Sigmoid colon (tissue), 4 donors: ENCODE data around the gene ZNF467.

ENCODE experiments used
- CTCF ChIP-seq, 4 experiments: fragments of 450-650 bp in 3 of 4; fragments of 200-600 bp in 1 of 4; IDR thresholded peaks; one replicate each; pipeline ENCODE4 v1.5.1; 2016 to 2019; ENCODE audit warnings: antibody characterized with exemption in 4 of 4, mild to moderate bottlenecking in 3 of 4, moderate library complexity in 2 of 4
- EP300 ChIP-seq, 4 donors: sonication (generic); formaldehyde crosslinking; IDR thresholded peaks; one replicate each; pipeline ENCODE4 v1.6.1; 2017; ENCODE audit warnings: antibody characterized with exemption in 4 of 4
- POLR2A ChIP-seq, 2 donors: fragments of 450-650 bp; IDR thresholded peaks; one replicate each; pipeline ENCODE4 v1.6.1; 2016; ENCODE audit warnings: antibody characterized with exemption in 2 of 2, mild to moderate bottlenecking in 2 of 2, moderate library complexity in 2 of 2

DNA sequence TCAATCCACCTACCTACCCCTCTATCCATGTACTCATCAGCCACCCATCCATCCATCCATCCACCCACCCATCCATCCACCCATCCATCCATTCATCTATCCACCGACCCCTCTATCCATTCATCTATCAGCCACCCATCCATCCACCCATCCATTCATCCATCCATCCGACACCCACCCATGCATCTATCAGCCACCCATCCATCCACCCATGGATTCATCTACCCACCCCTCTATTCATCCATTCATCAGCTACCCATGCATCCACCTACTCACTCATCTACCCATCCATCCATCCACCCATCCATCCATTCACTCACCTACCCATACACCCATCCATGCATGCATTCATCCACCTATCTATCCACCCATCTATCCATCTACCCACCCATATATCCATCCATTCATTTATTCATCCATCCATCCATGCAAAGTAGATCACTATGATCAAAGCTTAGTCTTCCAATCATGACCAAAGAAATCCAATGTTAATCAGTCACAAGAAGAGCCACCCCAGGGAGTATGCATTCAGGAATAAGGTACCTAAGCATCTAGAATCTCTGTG lies 27.7 kb upstream of the ZNF467 start:
- no peak for TF ChIP-seq CTCF (IDR thresholded peaks at IDR 0.05)
- TF ChIP-seq POLR2A (IDR thresholded peaks at IDR 0.05) = no peak
- no peak for TF ChIP-seq EP300 (IDR thresholded peaks at IDR 0.05)
